ENCODE results near the gene GDF11.

DNA sequence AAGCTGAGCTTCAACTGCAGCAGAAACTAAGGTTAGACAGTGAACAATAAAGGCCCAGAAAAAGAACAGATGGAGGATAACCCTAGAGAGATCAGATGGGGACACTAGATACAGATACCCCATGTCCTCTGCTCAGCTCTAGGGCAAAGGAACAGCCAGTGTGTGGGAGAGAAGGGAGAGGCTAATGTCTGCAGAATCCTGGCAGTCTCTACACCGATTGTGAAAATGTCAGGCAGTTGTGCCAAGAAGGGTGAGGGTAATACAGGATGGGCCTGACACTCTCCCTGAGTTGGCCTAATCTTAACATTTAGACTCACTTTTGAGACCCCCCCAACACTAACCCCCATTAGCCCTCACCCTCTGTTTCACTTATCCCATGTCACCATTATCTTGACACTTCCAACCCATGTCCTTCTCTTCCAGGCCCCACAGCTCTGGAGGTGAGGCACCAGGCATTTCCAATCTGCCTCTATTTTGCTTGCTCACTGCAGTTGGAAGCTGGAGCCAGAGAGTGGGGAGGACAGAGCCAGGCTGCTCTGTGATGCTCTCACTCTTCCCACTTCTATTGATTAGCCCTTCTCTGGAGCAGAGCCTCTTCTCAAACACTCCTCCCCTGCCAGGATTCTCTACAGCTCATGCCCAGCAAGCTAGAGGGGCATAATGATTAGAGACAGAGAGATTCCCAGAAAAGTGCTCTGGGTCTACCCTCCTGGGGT, 30.1 kb upstream of the GDF11 start:
- no peak for TF ChIP-seq CTCF (IDR thresholded peaks at IDR 0.05)
- no peak for TF ChIP-seq FOXM1 (IDR thresholded peaks at IDR 0.05; ENCODE audit: low read depth)
- TF ChIP-seq RAD21 (IDR thresholded peaks at IDR 0.05; ENCODE audit: low read length) = no peak
- TF ChIP-seq EZH2phosphoT487 (IDR thresholded peaks at IDR 0.05; ENCODE audit: borderline replicate concordance, low read depth) = no peak
- no peak for TF ChIP-seq POLR2AphosphoS5 (IDR thresholded peaks at IDR 0.05; ENCODE audit: low read depth, low read length)
- no peak for TF ChIP-seq MAX (IDR thresholded peaks at IDR 0.05; ENCODE audit: low read depth)
- no peak for TF ChIP-seq ELF1 (IDR thresholded peaks at IDR 0.05)
- TF ChIP-seq JUND (IDR thresholded peaks at IDR 0.05) = no peak
- TF ChIP-seq CHD2 (IDR thresholded peaks at IDR 0.05; ENCODE audit: low read length, partially characterized antibody) = no peak
- no peak for TF ChIP-seq EP300 (IDR thresholded peaks at IDR 0.05; ENCODE audit: borderline replicate concordance in 1 of 2, low read depth in 1 of 2, low read length in 1 of 2)
- TF ChIP-seq GABPA (IDR thresholded peaks at IDR 0.05; ENCODE audit: low read depth) = no peak
- TF ChIP-seq REST (IDR thresholded peaks at IDR 0.05; ENCODE audit: low read depth, low read length) = no peak

Measured in SK-N-SH (cell line).